Measurements from ENCODE around the gene GOLGA3. TPM values are rescaled to one million over a fixed set of nuclear protein-coding genes. Genes with fewer than 3 reads are reported as not detected.

GOLGA3 gene
- total and polyA plus RNA-seq, 2 experiments from 2014 or later: 10.3 to 57.8 TPM

DNA sequence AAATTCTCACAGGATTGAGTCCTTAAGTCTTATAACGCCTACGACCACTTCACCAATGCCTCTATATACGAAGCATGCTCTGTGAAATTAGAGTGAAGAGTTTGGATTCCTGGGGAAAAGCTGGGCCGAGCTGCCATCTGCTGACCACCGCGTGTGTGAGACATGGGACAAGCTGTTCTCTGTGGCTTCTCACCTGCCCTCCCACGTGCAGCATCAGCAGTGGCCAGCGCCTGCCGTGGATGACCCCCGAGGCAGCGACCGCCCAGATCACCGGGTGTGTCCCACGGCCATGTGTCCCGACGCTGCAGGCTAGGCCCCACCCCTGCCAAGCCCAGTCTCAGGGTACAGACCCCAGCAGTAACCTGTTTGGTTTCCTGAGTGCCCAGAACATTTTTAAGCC, 21.6 kb upstream of the GOLGA3 start:
- H3K27me3 ChIP-seq (ENCODE audit: insufficient read depth): no peaks in the 10 kb centered on the region
- TF ChIP-seq NANOG (IDR thresholded peaks at IDR 0.05; ENCODE audit: borderline replicate concordance): no peak
- TF ChIP-seq, protein P1, sequence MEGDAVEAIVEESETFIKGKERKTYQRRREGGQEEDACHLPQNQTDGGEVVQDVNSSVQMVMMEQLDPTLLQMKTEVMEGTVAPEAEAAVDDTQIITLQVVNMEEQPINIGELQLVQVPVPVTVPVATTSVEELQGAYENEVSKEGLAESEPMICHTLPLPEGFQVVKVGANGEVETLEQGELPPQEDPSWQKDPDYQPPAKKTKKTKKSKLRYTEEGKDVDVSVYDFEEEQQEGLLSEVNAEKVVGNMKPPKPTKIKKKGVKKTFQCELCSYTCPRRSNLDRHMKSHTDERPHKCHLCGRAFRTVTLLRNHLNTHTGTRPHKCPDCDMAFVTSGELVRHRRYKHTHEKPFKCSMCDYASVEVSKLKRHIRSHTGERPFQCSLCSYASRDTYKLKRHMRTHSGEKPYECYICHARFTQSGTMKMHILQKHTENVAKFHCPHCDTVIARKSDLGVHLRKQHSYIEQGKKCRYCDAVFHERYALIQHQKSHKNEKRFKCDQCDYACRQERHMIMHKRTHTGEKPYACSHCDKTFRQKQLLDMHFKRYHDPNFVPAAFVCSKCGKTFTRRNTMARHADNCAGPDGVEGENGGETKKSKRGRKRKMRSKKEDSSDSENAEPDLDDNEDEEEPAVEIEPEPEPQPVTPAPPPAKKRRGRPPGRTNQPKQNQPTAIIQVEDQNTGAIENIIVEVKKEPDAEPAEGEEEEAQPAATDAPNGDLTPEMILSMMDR (conservative IDR thresholded peaks at IDR 0.05; ENCODE audit: low read depth in 2 of 2): no peak
- no peak for TF ChIP-seq REST (IDR thresholded peaks at IDR 0.05; ENCODE audit: unreplicated experiment)
- TF ChIP-seq ZNF114 (CRISPR knock-in tag; IDR thresholded peaks at IDR 0.05): no peak
- TF ChIP-seq ZNF331 (CRISPR knock-in tag; IDR thresholded peaks at IDR 0.05; ENCODE audit: low read depth): no peak
- no peak for TF ChIP-seq EZH2phosphoT487 (IDR thresholded peaks at IDR 0.05; ENCODE audit: unreplicated experiment)
- no peak for TF ChIP-seq POLR2AphosphoS5 (IDR thresholded peaks at IDR 0.05; ENCODE audit: low read depth)
- no peak for TF ChIP-seq ETS1 (IDR thresholded peaks at IDR 0.05)
- no peak for TF ChIP-seq STAT1 (IDR thresholded peaks at IDR 0.05; ENCODE audit: unreplicated experiment)
- TF ChIP-seq CREB1 (CRISPR knock-in tag; IDR thresholded peaks at IDR 0.05; ENCODE audit: low read depth): no peak
- TF ChIP-seq, protein P2, sequence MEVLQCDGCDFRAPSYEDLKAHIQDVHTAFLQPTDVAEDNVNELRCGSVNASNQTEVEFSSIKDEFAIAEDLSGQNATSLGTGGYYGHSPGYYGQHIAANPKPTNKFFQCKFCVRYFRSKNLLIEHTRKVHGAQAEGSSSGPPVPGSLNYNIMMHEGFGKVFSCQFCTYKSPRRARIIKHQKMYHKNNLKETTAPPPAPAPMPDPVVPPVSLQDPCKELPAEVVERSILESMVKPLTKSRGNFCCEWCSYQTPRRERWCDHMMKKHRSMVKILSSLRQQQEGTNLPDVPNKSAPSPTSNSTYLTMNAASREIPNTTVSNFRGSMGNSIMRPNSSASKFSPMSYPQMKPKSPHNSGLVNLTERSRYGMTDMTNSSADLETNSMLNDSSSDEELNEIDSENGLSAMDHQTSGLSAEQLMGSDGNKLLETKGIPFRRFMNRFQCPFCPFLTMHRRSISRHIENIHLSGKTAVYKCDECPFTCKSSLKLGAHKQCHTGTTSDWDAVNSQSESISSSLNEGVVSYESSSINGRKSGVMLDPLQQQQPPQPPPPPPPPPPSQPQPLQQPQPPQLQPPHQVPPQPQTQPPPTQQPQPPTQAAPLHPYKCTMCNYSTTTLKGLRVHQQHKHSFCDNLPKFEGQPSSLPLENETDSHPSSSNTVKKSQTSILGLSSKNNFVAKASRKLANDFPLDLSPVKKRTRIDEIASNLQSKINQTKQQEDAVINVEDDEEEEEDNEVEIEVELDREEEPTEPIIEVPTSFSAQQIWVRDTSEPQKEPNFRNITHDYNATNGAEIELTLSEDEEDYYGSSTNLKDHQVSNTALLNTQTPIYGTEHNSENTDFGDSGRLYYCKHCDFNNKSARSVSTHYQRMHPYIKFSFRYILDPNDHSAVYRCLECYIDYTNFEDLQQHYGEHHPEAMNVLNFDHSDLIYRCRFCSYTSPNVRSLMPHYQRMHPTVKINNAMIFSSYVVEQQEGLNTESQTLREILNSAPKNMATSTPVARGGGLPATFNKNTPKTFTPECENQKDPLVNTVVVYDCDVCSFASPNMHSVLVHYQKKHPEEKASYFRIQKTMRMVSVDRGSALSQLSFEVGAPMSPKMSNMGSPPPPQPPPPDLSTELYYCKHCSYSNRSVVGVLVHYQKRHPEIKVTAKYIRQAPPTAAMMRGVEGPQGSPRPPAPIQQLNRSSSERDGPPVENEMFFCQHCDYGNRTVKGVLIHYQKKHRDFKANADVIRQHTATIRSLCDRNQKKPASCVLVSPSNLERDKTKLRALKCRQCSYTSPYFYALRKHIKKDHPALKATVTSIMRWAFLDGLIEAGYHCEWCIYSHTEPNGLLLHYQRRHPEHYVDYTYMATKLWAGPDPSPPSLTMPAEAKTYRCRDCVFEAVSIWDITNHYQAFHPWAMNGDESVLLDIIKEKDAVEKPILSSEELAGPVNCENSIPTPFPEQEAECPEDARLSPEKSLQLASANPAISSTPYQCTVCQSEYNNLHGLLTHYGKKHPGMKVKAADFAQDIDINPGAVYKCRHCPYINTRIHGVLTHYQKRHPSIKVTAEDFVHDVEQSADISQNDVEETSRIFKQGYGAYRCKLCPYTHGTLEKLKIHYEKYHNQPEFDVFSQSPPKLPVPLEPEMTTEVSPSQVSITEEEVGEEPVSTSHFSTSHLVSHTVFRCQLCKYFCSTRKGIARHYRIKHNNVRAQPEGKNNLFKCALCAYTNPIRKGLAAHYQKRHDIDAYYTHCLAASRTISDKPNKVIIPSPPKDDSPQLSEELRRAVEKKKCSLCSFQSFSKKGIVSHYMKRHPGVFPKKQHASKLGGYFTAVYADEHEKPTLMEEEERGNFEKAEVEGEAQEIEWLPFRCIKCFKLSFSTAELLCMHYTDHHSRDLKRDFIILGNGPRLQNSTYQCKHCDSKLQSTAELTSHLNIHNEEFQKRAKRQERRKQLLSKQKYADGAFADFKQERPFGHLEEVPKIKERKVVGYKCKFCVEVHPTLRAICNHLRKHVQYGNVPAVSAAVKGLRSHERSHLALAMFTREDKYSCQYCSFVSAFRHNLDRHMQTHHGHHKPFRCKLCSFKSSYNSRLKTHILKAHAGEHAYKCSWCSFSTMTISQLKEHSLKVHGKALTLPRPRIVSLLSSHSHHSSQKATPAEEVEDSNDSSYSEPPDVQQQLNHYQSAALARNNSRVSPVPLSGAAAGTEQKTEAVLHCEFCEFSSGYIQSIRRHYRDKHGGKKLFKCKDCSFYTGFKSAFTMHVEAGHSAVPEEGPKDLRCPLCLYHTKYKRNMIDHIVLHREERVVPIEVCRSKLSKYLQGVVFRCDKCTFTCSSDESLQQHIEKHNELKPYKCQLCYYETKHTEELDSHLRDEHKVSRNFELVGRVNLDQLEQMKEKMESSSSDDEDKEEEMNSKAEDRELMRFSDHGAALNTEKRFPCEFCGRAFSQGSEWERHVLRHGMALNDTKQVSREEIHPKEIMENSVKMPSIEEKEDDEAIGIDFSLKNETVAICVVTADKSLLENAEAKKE (CRISPR knock-in tag; IDR thresholded peaks at IDR 0.05): no peak
- no peak for TF ChIP-seq EZH2 (IDR thresholded peaks at IDR 0.05; ENCODE audit: low read depth, unreplicated experiment)
- no peak for TF ChIP-seq JUNB (IDR thresholded peaks at IDR 0.05; ENCODE audit: unreplicated experiment)
- H3F3A ChIP-seq (replicated peaks; ENCODE audit: low read depth): peaks cover 13% of the 10 kb centered on the region; the same call in 1 of the 2 replicates
- peaks cover 21% of the 10 kb centered on the region for H3K4me1 Mint-ChIP-seq
- H3K36me3 ChIP-seq (ENCODE audit: insufficient read depth): peaks cover 22% of the 10 kb centered on the region
- peaks cover 61% of the 10 kb centered on the region for H3K36me3 Mint-ChIP-seq (ENCODE audit: low read depth)
- peaks cover 16% of the 10 kb centered on the region for H3K4me1 ChIP-seq (ENCODE audit: insufficient read depth)
- H3K27ac ChIP-seq (ENCODE audit: low read depth): no peak overlapping the region
- H3K9me2 ChIP-seq (ENCODE audit: insufficient read depth): no peaks in the 10 kb centered on the region
- H3K4me3 Mint-ChIP-seq: no peak overlapping the region
- peaks cover 8% of the 10 kb centered on the region for H3K27me3 Mint-ChIP-seq (ENCODE audit: insufficient read depth, low read depth, poor library complexity)
- no peak overlapping the region for H3K4me3 ChIP-seq
- ATAC-seq (no peak), DNase-seq (ENCODE audit: low spot score) (no peak)
- peaks cover 7% of the 10 kb centered on the region for H4K20me1 ChIP-seq (replicated peaks; ENCODE audit: insufficient read depth)
- no peak overlapping the region for H3K4me2 ChIP-seq
- no peaks in the 10 kb centered on the region for H3K9me3 Mint-ChIP-seq
- H2AFZ ChIP-seq: no peak overlapping the region
- H3K79me2 ChIP-seq (replicated peaks; ENCODE audit: insufficient read depth): no peaks in the 10 kb centered on the region
- H3K27ac Mint-ChIP-seq: no peak overlapping the region

All from GM23338 (cell line).